GM12878 (cell line): ENCODE data around the gene RPS6KA4. TPM values are rescaled to one million over a fixed set of nuclear protein-coding genes. Genes with fewer than 3 reads are reported as not detected.

ENCODE experiments used
- ATAC-seq: fragments of 200-7000 bp; cut with Tn5 transposase; 3 replicates; pipeline ENCODE4 v1.9.1; 2020; ENCODE audit warnings: mild to moderate bottlenecking, moderate library complexity
- BruUV-seq: library from RNA; stranded (reverse); fragments of 400-500 nt; replicated peaks from 2 replicates; lab custom pipeline; 2021; lab: Mats Ljungman, UMichigan
- CTCF ChIA-PET: fragments of 300-600 bp; sonication (Branson Sonifier 250); formaldehyde crosslinking; extraction: SDS; loops from one replicate; lab custom pipeline; 2021; ENCODE audit warnings: inconsistent platforms; lab: Yijun Ruan, JAX
- POLR2A ChIA-PET: fragments of 350-600 bp; formaldehyde crosslinking; extraction: SDS; loops from one replicate; lab custom pipeline; 2021; ENCODE audit warnings: inconsistent platforms; lab: Charles Lee
- RAD21 ChIA-PET: fragments of 300-600 bp; sonication (Branson Sonifier 250); formaldehyde crosslinking; loops from one replicate; lab custom pipeline; 2023; ENCODE audit warnings: antibody characterized with exemption; ENCODE audit not compliant: unreplicated experiment; lab: Charles Lee
- SMC1A ChIA-PET: fragments of 300-600 bp; sonication (Branson Sonifier 250); formaldehyde crosslinking; loops from one replicate; lab custom pipeline; 2023; ENCODE audit not compliant: unreplicated experiment, uncharacterized antibody; lab: Charles Lee
- DNase-seq: peaks from one replicate; pipeline ENCODE4 v3.0.0-alpha.2; 2011; ENCODE audit warnings: low read depth, low spot score
- FAIRE-seq: peaks from 3 replicates; lab custom pipeline; 2011; peaks lifted over from hg19 to GRCh38; lab: Jason Lieb, UNC
- H2AFZ ChIP-seq: 2 replicates; pipeline ENCODE4 v1.6.0; 2011; ENCODE audit warnings: low read depth, low read length, control low read depth; ENCODE audit not compliant: control insufficient read depth
- H3K27ac ChIP-seq: 2 replicates; pipeline ENCODE4 v1.5.1; 2011; ENCODE audit warnings: control low read depth; ENCODE audit not compliant: control insufficient read depth, insufficient read depth
- H3K27me3 ChIP-seq, 2 experiments: replicated peaks in 1 of 2; 2 replicates each; pipeline versions ENCODE4 v1.6.0 to v1.6.1; 2011; ENCODE audit warnings: low read length in 1 of 2; ENCODE audit not compliant: control insufficient read depth in 2 of 2, insufficient read depth in 2 of 2
- H3K36me3 ChIP-seq, 2 experiments: 2 replicates each; pipeline ENCODE4 v1.5.1; 2011; ENCODE audit warnings: low read length in 1 of 2; ENCODE audit not compliant: control insufficient read depth in 2 of 2, insufficient read depth in 2 of 2
- H3K4me1 ChIP-seq: 2 replicates; pipeline ENCODE4 v1.6.1; 2011; ENCODE audit warnings: mild to moderate bottlenecking, low read length, moderate library complexity, mixed read lengths; ENCODE audit not compliant: control insufficient read depth, insufficient read depth
- H3K4me2 ChIP-seq: 2 replicates; pipeline ENCODE4 v1.6.0; 2011; ENCODE audit warnings: control low read depth; ENCODE audit not compliant: control insufficient read depth, insufficient read depth
- H3K4me3 ChIP-seq: fragments of 200-600 bp; sonication (generic); 2 replicates; pipeline ENCODE4 v1.5.1; 2016
- H3K79me2 ChIP-seq: 2 replicates; pipeline ENCODE4 v1.6.0; 2011; ENCODE audit warnings: low read length; ENCODE audit not compliant: control insufficient read depth, insufficient read depth
- H3K9ac ChIP-seq: 2 replicates; pipeline ENCODE4 v1.8.0; 2011; ENCODE audit warnings: low read length, control low read depth, mixed read lengths; ENCODE audit not compliant: control insufficient read depth, insufficient read depth
- H3K9me3 ChIP-seq: replicated peaks from 3 replicates; pipeline ENCODE4 v1.5.1; 2011; ENCODE audit warnings: mild to moderate bottlenecking, low read length; ENCODE audit not compliant: control insufficient read depth, insufficient read depth
- H4K20me1 ChIP-seq: 2 replicates; pipeline ENCODE4 v1.6.0; 2011; ENCODE audit not compliant: control insufficient read depth, insufficient read depth
- ATF7 ChIP-seq: fragments of 450-650 bp; IDR thresholded peaks from 2 replicates; pipeline ENCODE4 v1.6.1; 2016; ENCODE audit warnings: low read depth, mild to moderate bottlenecking
- HDAC6 ChIP-seq: fragments of 200-600 bp; sonication (generic); IDR thresholded peaks from one replicate; pipeline ENCODE4 v1.8.0; 2017; ENCODE audit warnings: antibody characterized with exemption; ENCODE audit not compliant: unreplicated experiment
- PAX8 ChIP-seq: fragments of 450-650 bp; IDR thresholded peaks from 2 replicates; pipeline ENCODE4 v1.6.1; 2017; ENCODE audit warnings: mild to moderate bottlenecking, moderate library complexity
- PML ChIP-seq: IDR thresholded peaks from 2 replicates; pipeline ENCODE4 v1.6.1; 2012; ENCODE audit warnings: low read length, inconsistent platforms
- SMARCA5 ChIP-seq: fragments of 450-650 bp; IDR thresholded peaks from 2 replicates; pipeline ENCODE4 v1.6.1; 2017; ENCODE audit warnings: mild to moderate bottlenecking
- YY1 ChIP-seq: IDR thresholded peaks from 2 replicates; pipeline ENCODE4 v1.6.1; 2011; ENCODE audit warnings: low read depth, mild to moderate bottlenecking, low read length
- WGBS: methylation state at CpG from one replicate; pipeline ENCODE4 v1.1.6; 2016; ENCODE audit warnings: low lambda C conversion rate; ENCODE audit not compliant: insufficient replicate concordance, insufficient coverage; ENCODE audit errors: missing lambda C conversion rate; 5-methylcytosine and 5-hydroxymethylcytosine counted together
- in situ Hi-C: fragments of 300-500 bp; cut with MboI; formaldehyde crosslinking; loops from 9 replicates; pipeline ENCODE4 v1.14.3; 2018; ENCODE audit warnings: mixed read lengths
- intact Hi-C: fragments of 100-400 bp; cut with micrococcal nuclease; formaldehyde crosslinking; loops from one replicate; pipeline ENCODE4 v1.14.2; 2022; ENCODE audit not compliant: unreplicated experiment
- polyA plus RNA-seq, 11 experiments: library from polyadenylated mRNA; depleted of rRNA in 4 of 11; unstranded in 6 of 11; stranded (reverse) in 5 of 11; fragments of >200 nt; fragmentation: Nextera tagmentation in 4 of 11; fragmentation: Illumina TruSeq in 1 of 11; extraction: Ambion mirVana in 4 of 11; extraction: Trizol in 1 of 11; gene quantifications; 1 replicate in 1 of 11; 2 replicates in 10 of 11; pipeline versions ENCODE4 v1.2.1 to v1.2.3, GENCODE V29; 2011 to 2016; ENCODE audit warnings: inconsistent platforms in 2 of 11, missing spikeins in 2 of 11, low read depth in 1 of 11
- total RNA-seq, 4 experiments: library from RNA; depleted of rRNA in 3 of 4; stranded (reverse); fragments of >200 nt in 3 of 4; fragmentation: Illumina TruSeq in 1 of 4; extraction: Trizol in 1 of 4; gene quantifications; 2 replicates each; pipeline versions ENCODE4 v1.2.1 to v1.2.3, GENCODE V29; 2013 to 2021
- TF ChIP-seq, protein P1 (sequence below): fragments of 450-650 bp; IDR thresholded peaks from 2 replicates; pipeline ENCODE4 v1.6.1; 2018; ENCODE audit warnings: mild to moderate bottlenecking, low read depth, moderate library complexity; ENCODE audit not compliant: partially characterized antibody
- TF ChIP-seq, protein P2 (sequence below): fragments of 450-650 bp; IDR thresholded peaks from 2 replicates; pipeline ENCODE4 v1.6.1; 2017; ENCODE audit warnings: mild to moderate bottlenecking

The RPS6KA4 gene
- total and polyA plus RNA-seq, 10 of the 15 experiments (the other 5 are each of a cell fraction or from before 2014, with no cell fraction given): 0.34 to 32.6 (median 11.3) TPM

DNA sequence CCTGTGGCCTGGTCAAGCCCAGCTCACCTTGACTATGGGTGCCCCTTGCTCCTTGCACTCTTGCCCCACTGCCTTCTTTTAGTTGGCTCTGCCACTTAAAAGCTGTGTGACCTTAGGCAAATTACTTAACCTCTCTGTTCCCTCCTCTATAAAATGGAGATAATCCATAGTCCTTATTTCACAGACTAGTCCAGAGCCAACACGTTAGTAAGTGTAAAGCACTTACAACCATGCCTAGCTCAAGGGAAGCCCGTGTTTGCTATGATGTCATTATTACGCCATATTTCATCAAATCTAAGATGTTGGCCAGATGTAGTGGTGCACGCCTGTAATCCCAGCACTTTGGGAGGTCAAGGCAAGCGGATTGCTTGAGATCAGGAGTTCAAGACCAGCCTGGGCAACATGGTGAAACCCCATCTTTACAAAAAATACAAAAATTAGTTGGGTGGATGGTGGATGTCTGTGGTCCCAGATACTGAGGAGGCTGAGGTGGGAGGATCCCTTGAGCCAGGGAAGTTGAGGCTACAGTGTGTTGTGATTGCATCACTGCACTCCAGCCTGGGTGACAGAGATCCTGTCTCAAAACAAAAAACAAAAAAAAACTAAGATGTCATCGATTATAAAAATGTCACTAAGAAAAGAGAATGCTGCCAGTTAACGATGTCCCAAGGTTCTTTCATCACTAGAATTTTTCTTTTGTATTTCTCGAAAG, 21.3 kb upstream of the RPS6KA4 start:
- ChIA-PET POLR2A (interaction anchor here (1.8 to 4.6 kb wide), 2 partner anchors 21 to 67 kb away, joined by 9 to 37 read pairs; partner anchors contain the start of genes PRDX5 and TRMT112), CTCF (interaction anchor here (0.7 to 14.7 kb wide), 5 partner anchors 18 to 596 kb away, joined by 3 to 228 read pairs (median 3); partner anchors contain the start of genes PRDX5 and TRMT112), SMC1A (interaction anchor here (1.7 to 2.5 kb wide), 2 partner anchors 18 to 20 kb away, joined by 9 to 12 read pairs; partner anchors contain the start of genes PRDX5 and TRMT112), RAD21 (interaction anchor here (1.1 to 4.7 kb wide), 2 partner anchors 20 to 21 kb away, joined by 3 to 57 read pairs; partner anchors contain the start of genes PRDX5, RPS6KA4 and TRMT112)
- H3K4me3 ChIP-seq: no peak overlapping the region
- H3K9me3 ChIP-seq: no peaks in the 10 kb centered on the region
- TF ChIP-seq SMARCA5 (peak; percentile 81), ATF7 (peak; percentile 44; the same call in 1 of the 2 replicates), HDAC6 (no peak)
- no peak overlapping the region for H2AFZ ChIP-seq
- no peak overlapping the region for H3K4me2 ChIP-seq
- no peak for DNase-seq
- ATAC-seq: no peak
- H3K27ac ChIP-seq: no peak overlapping the region
- peaks cover 33% of the 10 kb centered on the region for H3K4me1 ChIP-seq
- no peaks in the 10 kb centered on the region; a peak in 1 of 4 replicates for H3K36me3 ChIP-seq
- intact Hi-C loops: no loop called here
- H3K27me3 ChIP-seq: no peaks in the 10 kb centered on the region
- in situ Hi-C loops: no loop called here
- peaks cover 24% of the 10 kb centered on the region for H3K79me2 ChIP-seq
- 91% methylated on average over 8 of the region's 8 CpGs for WGBS
- BruUV-seq: no TSS peak
- no peak overlapping the region for H3K9ac ChIP-seq
- FAIRE-seq: no peak
- no peaks in the 10 kb centered on the region; the same call in 1 of the 2 replicates for H4K20me1 ChIP-seq

DNA sequence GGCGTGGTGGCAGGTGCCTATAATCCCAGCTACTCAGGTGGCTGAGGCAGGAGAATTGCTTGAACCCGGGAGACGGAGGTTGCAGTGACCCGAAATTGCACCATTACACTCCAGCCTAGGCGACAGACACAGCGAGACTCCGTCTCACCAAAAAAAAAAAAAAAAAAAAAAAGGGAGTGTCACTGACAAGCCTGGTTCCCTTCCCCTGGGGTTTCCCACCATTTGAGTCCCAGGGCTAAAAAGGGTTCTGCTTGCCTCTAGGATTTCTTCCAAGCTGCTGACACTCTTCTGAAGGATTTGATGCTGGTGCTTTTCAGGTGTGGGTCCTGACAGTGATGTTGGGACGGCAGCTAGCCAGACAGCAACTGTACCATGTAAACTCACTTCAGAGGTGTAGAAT, 20.2 kb upstream of the RPS6KA4 start:
- peaks cover 24% of the 10 kb centered on the region for H3K79me2 ChIP-seq
- in situ Hi-C loops: no loop called here
- no peak overlapping the region for H2AFZ ChIP-seq
- FAIRE-seq (no peak), ATAC-seq (no peak), DNase-seq (no peak)
- peak overlapping the region; percentile 90 for H3K4me3 ChIP-seq
- POLR2A ChIA-PET: interaction anchor here (0.7 to 4.6 kb wide), 5 partner anchors 11 to 446 kb away, joined by 3 to 37 read pairs (median 7); partner anchors contain the start of genes PRDX5 and TRMT112
- peak overlapping the region; percentile 100 for H3K4me2 ChIP-seq
- no peak overlapping the region for H3K9ac ChIP-seq
- H4K20me1 ChIP-seq: no peaks in the 10 kb centered on the region; the same call in 1 of the 2 replicates
- H3K9me3 ChIP-seq: no peaks in the 10 kb centered on the region
- 92% methylated on average over 4 of the region's 8 CpGs for WGBS
- SMC1A ChIA-PET: interaction anchor here (1.7 to 2.5 kb wide), 2 partner anchors 17 to 21 kb away, joined by 9 to 12 read pairs; partner anchors contain the start of genes PRDX5 and TRMT112
- RAD21 ChIA-PET: interaction anchor here (0.6 to 4.7 kb wide), 3 partner anchors 21 to 794 kb away, joined by 3 to 57 read pairs (median 41); partner anchors contain the start of genes PRDX5 and TRMT112
- BruUV-seq: no TSS peak
- no peaks in the 10 kb centered on the region for H3K27me3 ChIP-seq
- CTCF ChIA-PET: interaction anchor here (1.5 to 14.7 kb wide), 3 partner anchors 17 to 35 kb away, joined by 3 to 228 read pairs (median 100); partner anchors contain the start of genes PRDX5 and TRMT112
- H3K36me3 ChIP-seq: peaks cover 5 to 7% of the 10 kb centered on the region in 2 experiments; a peak in 3 of 4 replicates
- peak overlapping the region; percentile 77; the same call in 1 of the 2 replicates for H3K27ac ChIP-seq
- intact Hi-C loops: no loop called here
- peaks cover 33% of the 10 kb centered on the region for H3K4me1 ChIP-seq
- TF ChIP-seq YY1: no peak
- no peak for TF ChIP-seq PML
- no peak for TF ChIP-seq PAX8
- TF ChIP-seq, protein P1, sequence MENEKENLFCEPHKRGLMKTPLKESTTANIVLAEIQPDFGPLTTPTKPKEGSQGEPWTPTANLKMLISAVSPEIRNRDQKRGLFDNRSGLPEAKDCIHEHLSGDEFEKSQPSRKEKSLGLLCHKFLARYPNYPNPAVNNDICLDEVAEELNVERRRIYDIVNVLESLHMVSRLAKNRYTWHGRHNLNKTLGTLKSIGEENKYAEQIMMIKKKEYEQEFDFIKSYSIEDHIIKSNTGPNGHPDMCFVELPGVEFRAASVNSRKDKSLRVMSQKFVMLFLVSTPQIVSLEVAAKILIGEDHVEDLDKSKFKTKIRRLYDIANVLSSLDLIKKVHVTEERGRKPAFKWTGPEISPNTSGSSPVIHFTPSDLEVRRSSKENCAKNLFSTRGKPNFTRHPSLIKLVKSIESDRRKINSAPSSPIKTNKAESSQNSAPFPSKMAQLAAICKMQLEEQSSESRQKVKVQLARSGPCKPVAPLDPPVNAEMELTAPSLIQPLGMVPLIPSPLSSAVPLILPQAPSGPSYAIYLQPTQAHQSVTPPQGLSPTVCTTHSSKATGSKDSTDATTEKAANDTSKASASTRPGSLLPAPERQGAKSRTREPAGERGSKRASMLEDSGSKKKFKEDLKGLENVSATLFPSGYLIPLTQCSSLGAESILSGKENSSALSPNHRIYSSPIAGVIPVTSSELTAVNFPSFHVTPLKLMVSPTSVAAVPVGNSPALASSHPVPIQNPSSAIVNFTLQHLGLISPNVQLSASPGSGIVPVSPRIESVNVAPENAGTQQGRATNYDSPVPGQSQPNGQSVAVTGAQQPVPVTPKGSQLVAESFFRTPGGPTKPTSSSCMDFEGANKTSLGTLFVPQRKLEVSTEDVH: no peak
- TF ChIP-seq, protein P2, sequence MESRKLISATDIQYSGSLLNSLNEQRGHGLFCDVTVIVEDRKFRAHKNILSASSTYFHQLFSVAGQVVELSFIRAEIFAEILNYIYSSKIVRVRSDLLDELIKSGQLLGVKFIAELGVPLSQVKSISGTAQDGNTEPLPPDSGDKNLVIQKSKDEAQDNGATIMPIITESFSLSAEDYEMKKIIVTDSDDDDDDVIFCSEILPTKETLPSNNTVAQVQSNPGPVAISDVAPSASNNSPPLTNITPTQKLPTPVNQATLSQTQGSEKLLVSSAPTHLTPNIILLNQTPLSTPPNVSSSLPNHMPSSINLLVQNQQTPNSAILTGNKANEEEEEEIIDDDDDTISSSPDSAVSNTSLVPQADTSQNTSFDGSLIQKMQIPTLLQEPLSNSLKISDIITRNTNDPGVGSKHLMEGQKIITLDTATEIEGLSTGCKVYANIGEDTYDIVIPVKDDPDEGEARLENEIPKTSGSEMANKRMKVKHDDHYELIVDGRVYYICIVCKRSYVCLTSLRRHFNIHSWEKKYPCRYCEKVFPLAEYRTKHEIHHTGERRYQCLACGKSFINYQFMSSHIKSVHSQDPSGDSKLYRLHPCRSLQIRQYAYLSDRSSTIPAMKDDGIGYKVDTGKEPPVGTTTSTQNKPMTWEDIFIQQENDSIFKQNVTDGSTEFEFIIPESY: no peak
